Suprapubic skin (tissue), 4 donors: ENCODE measurements around the gene NSG1.

Experiments
- CTCF ChIP-seq, 2 donors: fragments of 200-600 bp in 1 of 2; fragments of 450-650 bp in 1 of 2; sonication (generic) in 1 of 2; IDR thresholded peaks; one replicate each; pipeline ENCODE4 v1.5.1; 2016 to 2019; ENCODE audit warnings: antibody characterized with exemption in 2 of 2, mild to moderate bottlenecking in 1 of 2, moderate library complexity in 1 of 2
- EP300 ChIP-seq: sonication (generic); formaldehyde crosslinking; IDR thresholded peaks from one replicate; pipeline ENCODE4 v1.6.1; 2017; ENCODE audit warnings: antibody characterized with exemption
- POLR2A ChIP-seq, 2 donors: fragments of 450-650 bp; IDR thresholded peaks; one replicate each; pipeline ENCODE4 v1.6.1; 2017; ENCODE audit warnings: antibody characterized with exemption in 2 of 2, mild to moderate bottlenecking in 2 of 2, moderate library complexity in 2 of 2
- POLR2AphosphoS5 ChIP-seq, 3 donors: sonication (generic); formaldehyde crosslinking; IDR thresholded peaks; one replicate each; pipeline ENCODE4 v1.6.1; 2017; ENCODE audit warnings: antibody characterized with exemption in 3 of 3

- TF ChIP-seq CTCF (IDR thresholded peaks at IDR 0.05) (no peak), EP300 (no peak), POLR2A (IDR thresholded peaks at IDR 0.05) (no peak), POLR2AphosphoS5 (IDR thresholded peaks at IDR 0.05) (no peak)
Measured at GRCh38 chr4:4440333-4441061, 53.6 kb downstream of the NSG1 start.
